Right renal pelvis (tissue), 4 donors: ENCODE measurements around the gene FOXK1. TPM values are rescaled to one million over a fixed set of nuclear protein-coding genes. Genes with fewer than 3 reads are reported as not detected.

ENCODE experiments used
- DNase-seq, 4 donors: peaks; one replicate each; pipeline ENCODE4 v3.0.0-alpha.2; 2013; ENCODE audit warnings: low read depth in 4 of 4, low spot score in 3 of 4, missing footprints in 1 of 4
- polyA plus RNA-seq, 4 donors: library from polyadenylated mRNA; unstranded; fragments of 120-200 nt; gene quantifications; one replicate each; pipeline ENCODE4 v1.2.1, GENCODE V29; 2013; ENCODE audit not compliant: insufficient read length in 4 of 4

Gene FOXK1
- polyA plus RNA-seq, 4 donors = 12.7 to 16.1 (median 13.9) TPM

- DNase-seq = no peak
These were observed 60.0 kb downstream of the FOXK1 start for GRCh38 chr7:4742051-4742573.

GRCh38 chr7:4742852-4743251 is 60.8 kb downstream of the FOXK1 start:
- no peak for DNase-seq

- peak; percentile 77 to 90 (median 82) for DNase-seq
These were observed 62.5 kb downstream of the FOXK1 start for GRCh38 chr7:4744391-4745264.

GRCh38 chr7:4745265-4745919 is 63.3 kb downstream of the FOXK1 start:
- no peak for DNase-seq

GRCh38 chr7:4745971-4746919 is 64.2 kb downstream of the FOXK1 start:
- peak in 1 of 4 donors; percentile 28 for DNase-seq

GRCh38 chr7:4747013-4747412 is 64.9 kb downstream of the FOXK1 start:
- no peak for DNase-seq

- DNase-seq = peak in 1 of 4 donors; percentile 37
These were observed 65.7 kb downstream of the FOXK1 start for GRCh38 chr7:4747746-4748145.

- DNase-seq = no peak
These were observed 66.2 kb downstream of the FOXK1 start for GRCh38 chr7:4748231-4748681.

- no peak for DNase-seq
These were observed 67.3 kb downstream of the FOXK1 start for GRCh38 chr7:4749363-4749762.

GRCh38 chr7:4749798-4750197 is 67.7 kb downstream of the FOXK1 start:
- DNase-seq = no peak

GRCh38 chr7:4751398-4751947 is 69.4 kb downstream of the FOXK1 start:
- DNase-seq = no peak

GRCh38 chr7:4753598-4754432 is 71.7 kb downstream of the FOXK1 start:
- DNase-seq = peak in 2 of 4 donors; percentile 35 to 45

GRCh38 chr7:4754433-4755010 is 72.4 kb downstream of the FOXK1 start:
- DNase-seq = no peak

GRCh38 chr7:4755045-4755444 is 73.0 kb downstream of the FOXK1 start:
- no peak for DNase-seq

- no peak for DNase-seq
These were observed 76.0 kb downstream of the FOXK1 start for GRCh38 chr7:4758111-4758510.

- DNase-seq = no peak
These were observed 76.7 kb downstream of the FOXK1 start for GRCh38 chr7:4758791-4759190.

GRCh38 chr7:4759211-4759610 is 77.1 kb downstream of the FOXK1 start:
- no peak for DNase-seq

- no peak for DNase-seq
These were observed 78.9 kb downstream of the FOXK1 start for GRCh38 chr7:4760952-4761351.
